Measurements from ENCODE around the gene VRTN.

DNA sequence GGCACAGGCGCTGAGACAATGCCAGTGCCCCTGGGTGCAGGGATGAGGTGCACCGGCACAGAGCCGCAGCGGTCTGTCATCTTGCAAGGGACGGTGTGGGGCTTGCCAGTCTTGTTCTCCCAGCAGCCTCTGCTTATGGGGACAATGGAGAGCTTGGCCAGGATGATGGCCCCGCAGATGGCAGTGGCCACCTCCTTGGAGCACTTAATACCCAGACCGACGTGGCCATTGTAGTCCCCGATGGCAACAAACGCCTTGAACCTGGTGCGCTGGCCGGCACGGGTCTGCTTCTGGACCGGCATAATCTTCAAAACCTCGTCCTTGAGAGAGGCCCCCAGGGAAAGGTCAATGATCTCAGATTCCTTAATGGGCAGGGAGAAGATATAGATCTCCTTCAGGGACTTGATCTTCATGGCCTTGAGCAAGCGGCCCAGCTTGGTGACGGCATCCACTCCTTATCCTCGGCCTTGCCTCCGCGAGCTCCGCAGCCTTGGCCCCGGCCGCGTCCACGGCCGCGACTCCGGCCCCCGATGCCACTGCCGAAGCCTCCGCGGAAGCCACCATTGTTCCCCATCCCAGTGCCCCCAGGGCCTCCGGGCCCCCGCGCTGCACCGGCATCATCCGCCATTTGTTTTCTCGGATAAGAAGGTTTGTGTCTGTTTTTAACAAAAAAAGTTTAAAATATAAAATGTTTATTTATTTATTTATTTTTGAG, 29.9 kb downstream of the VRTN start:
- TF ChIP-seq, protein P1, sequence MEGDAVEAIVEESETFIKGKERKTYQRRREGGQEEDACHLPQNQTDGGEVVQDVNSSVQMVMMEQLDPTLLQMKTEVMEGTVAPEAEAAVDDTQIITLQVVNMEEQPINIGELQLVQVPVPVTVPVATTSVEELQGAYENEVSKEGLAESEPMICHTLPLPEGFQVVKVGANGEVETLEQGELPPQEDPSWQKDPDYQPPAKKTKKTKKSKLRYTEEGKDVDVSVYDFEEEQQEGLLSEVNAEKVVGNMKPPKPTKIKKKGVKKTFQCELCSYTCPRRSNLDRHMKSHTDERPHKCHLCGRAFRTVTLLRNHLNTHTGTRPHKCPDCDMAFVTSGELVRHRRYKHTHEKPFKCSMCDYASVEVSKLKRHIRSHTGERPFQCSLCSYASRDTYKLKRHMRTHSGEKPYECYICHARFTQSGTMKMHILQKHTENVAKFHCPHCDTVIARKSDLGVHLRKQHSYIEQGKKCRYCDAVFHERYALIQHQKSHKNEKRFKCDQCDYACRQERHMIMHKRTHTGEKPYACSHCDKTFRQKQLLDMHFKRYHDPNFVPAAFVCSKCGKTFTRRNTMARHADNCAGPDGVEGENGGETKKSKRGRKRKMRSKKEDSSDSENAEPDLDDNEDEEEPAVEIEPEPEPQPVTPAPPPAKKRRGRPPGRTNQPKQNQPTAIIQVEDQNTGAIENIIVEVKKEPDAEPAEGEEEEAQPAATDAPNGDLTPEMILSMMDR (IDR thresholded peaks at IDR 0.05): no peak
- TF ChIP-seq POLR2A (IDR thresholded peaks at IDR 0.05): no peak

All from Peyer's patch (tissue), 4 donors.